Naive B cell (primary cell): ENCODE measurements around the gene KIF3B. TPM values are rescaled to one million over a fixed set of nuclear protein-coding genes. Genes with fewer than 3 reads are reported as not detected.

Source experiments
- ATAC-seq, 2 donors: fragments of 150-1000 bp; cut with Tn5 transposase; 2 replicates each; pipeline ENCODE4 v1.10.0; 2021; ENCODE audit warnings: low read depth in 2 of 2, mild to moderate bottlenecking in 2 of 2, moderate library complexity in 2 of 2
- DNase-seq: peaks from one replicate; pipeline ENCODE4 v3.0.0; 2022
- H3K27ac Mint-ChIP-seq, 6 donors: one replicate each; pipeline ENCODE4 v1.8.0; 2020 to 2022; ENCODE audit warnings: mild to moderate bottlenecking in 6 of 6, mixed read lengths in 6 of 6, moderate library complexity in 5 of 6, inconsistent platforms in 2 of 6
- H3K27me3 Mint-ChIP-seq, 3 donors: one replicate each; pipeline ENCODE4 v1.8.0; 2021 to 2022; ENCODE audit warnings: mixed read lengths in 3 of 3, mild to moderate bottlenecking in 1 of 3
- H3K36me3 Mint-ChIP-seq, 2 donors: one replicate each; pipeline ENCODE4 v1.8.0; 2020 to 2022; ENCODE audit warnings: mixed read lengths in 2 of 2, inconsistent platforms in 1 of 2, mild to moderate bottlenecking in 1 of 2
- H3K4me1 Mint-ChIP-seq, 3 donors: one replicate each; pipeline ENCODE4 v1.8.0; 2020 to 2022; ENCODE audit warnings: mixed read lengths in 3 of 3, inconsistent platforms in 1 of 3, mild to moderate bottlenecking in 1 of 3, moderate library complexity in 1 of 3
- H3K4me3 Mint-ChIP-seq, 8 donors: one replicate each; pipeline ENCODE4 v1.8.0; 2020 to 2022; ENCODE audit warnings: mild to moderate bottlenecking in 8 of 8, mixed read lengths in 8 of 8, moderate library complexity in 8 of 8, inconsistent platforms in 2 of 8
- H3K9me3 Mint-ChIP-seq, 7 donors: one replicate each; pipeline ENCODE4 v1.8.0; 2020 to 2022; ENCODE audit warnings: mixed read lengths in 7 of 7, mild to moderate bottlenecking in 5 of 7, inconsistent platforms in 2 of 7, moderate library complexity in 1 of 7
- polyA plus RNA-seq, 6 donors: library from polyadenylated mRNA; unstranded; fragments of 300-500 nt; fragmentation: Illumina TruSeq; gene quantifications; one replicate each; pipeline ENCODE4 v1.2.3, GENCODE V29; 2021; ENCODE audit warnings: low read depth in 6 of 6

The KIF3B gene
- polyA plus RNA-seq: 1 to 10 TPM; 1.0 to 9.7 (median 6.5) TPM

- DNase-seq: peak; percentile 88
- H3K4me1 Mint-ChIP-seq: peaks cover 35 to 58% (median 36%) of the 10 kb centered on the region in 3 donors
- peak within 1 kb of the TSS; percentile 79 to 99 (median 91) for H3K4me3 Mint-ChIP-seq
- peaks cover 0 to 7% (median 4%) of the 10 kb centered on the region in 3 donors for H3K27me3 Mint-ChIP-seq
- peak; percentile 85 to 86 for ATAC-seq
- H3K9me3 Mint-ChIP-seq: no peaks in the 10 kb centered on the region
- peaks cover 0 to 5% of the 10 kb centered on the region in 2 donors for H3K36me3 Mint-ChIP-seq
- H3K27ac Mint-ChIP-seq: peak within 1 kb of the TSS; percentile 86 to 98 (median 93)
Observed at GRCh38 chr20:32277361-32278198, at the start of gene KIF3B. Gene KIF3B (plus strand): TSS chr20:32277651. CDS start chr20:32309778, 32,127 bp downstream.

GRCh38 chr20:32227744-32228688 lies 49.4 kb upstream of the KIF3B start:
- peaks cover 20 to 24% of the 10 kb centered on the region in 2 donors for H3K36me3 Mint-ChIP-seq
- H3K9me3 Mint-ChIP-seq: no peaks in the 10 kb centered on the region
- peak overlapping the region in 2 of 6 donors; percentile 35 to 90 for H3K27ac Mint-ChIP-seq
- DNase-seq (no peak), ATAC-seq (no peak)
- H3K4me1 Mint-ChIP-seq: peaks cover 8 to 17% (median 15%) of the 10 kb centered on the region in 3 donors
- H3K4me3 Mint-ChIP-seq: no peak overlapping the region
- no peaks in the 10 kb centered on the region for H3K27me3 Mint-ChIP-seq

GRCh38 chr20:32229251-32229747 lies 48.2 kb upstream of the KIF3B start:
- DNase-seq (no peak), ATAC-seq (no peak)
- Mint-ChIP-seq H3K36me3 (peaks cover 24 to 27% of the 10 kb centered on the region in 2 donors), H3K9me3 (no peaks in the 10 kb centered on the region), H3K27me3 (no peaks in the 10 kb centered on the region), H3K4me1 (peaks cover 9 to 20% (median 17%) of the 10 kb centered on the region in 3 donors), H3K27ac (peak overlapping the region in 1 of 6 donors; percentile 25), H3K4me3 (peak overlapping the region in 1 of 8 donors; percentile 44)

- peaks cover 29 to 34% of the 10 kb centered on the region in 2 donors for H3K36me3 Mint-ChIP-seq
- peaks cover 11 to 20% (median 17%) of the 10 kb centered on the region in 3 donors for H3K4me1 Mint-ChIP-seq
Observed at GRCh38 chr20:32230707-32231106, 46.7 kb upstream of the KIF3B start.

GRCh38 chr20:32231245-32231644 lies 46.2 kb upstream of the KIF3B start:
- Mint-ChIP-seq H3K36me3 (peaks cover 29 to 37% of the 10 kb centered on the region in 2 donors), H3K4me1 (peaks cover 11 to 20% (median 17%) of the 10 kb centered on the region in 3 donors), H3K27ac (peak overlapping the region in 1 of 6 donors; percentile 72), H3K27me3 (no peaks in the 10 kb centered on the region), H3K9me3 (no peaks in the 10 kb centered on the region), H3K4me3 (no peak overlapping the region)
- DNase-seq (no peak), ATAC-seq (no peak)

More at GRCh38 chr20:32230707-32231106, 46.7 kb upstream of the KIF3B start:
- Mint-ChIP-seq H3K27ac (peak overlapping the region in 2 of 6 donors; percentile 72 to 87), H3K4me3 (no peak overlapping the region), H3K27me3 (no peaks in the 10 kb centered on the region), H3K9me3 (no peaks in the 10 kb centered on the region)
- ATAC-seq (no peak), DNase-seq (no peak)

- Mint-ChIP-seq H3K36me3 (peaks cover 29 to 37% of the 10 kb centered on the region in 2 donors), H3K4me1 (peaks cover 11 to 20% (median 17%) of the 10 kb centered on the region in 3 donors), H3K4me3 (no peak overlapping the region), H3K27ac (peak overlapping the region in 5 of 6 donors; percentile 23 to 75 (median 61)), H3K27me3 (no peaks in the 10 kb centered on the region), H3K9me3 (no peaks in the 10 kb centered on the region)
- DNase-seq: no peak
- peak in 1 of 2 donors; percentile 55 for ATAC-seq
Observed at GRCh38 chr20:32231847-32232246, 45.6 kb upstream of the KIF3B start.

- Mint-ChIP-seq H3K27ac (peak overlapping the region; percentile 22 to 72 (median 48)), H3K27me3 (no peaks in the 10 kb centered on the region), H3K9me3 (no peaks in the 10 kb centered on the region), H3K4me3 (no peak overlapping the region), H3K36me3 (peaks cover 29 to 37% of the 10 kb centered on the region in 2 donors), H3K4me1 (peaks cover 11 to 20% (median 17%) of the 10 kb centered on the region in 3 donors)
- ATAC-seq: no peak
- no peak for DNase-seq
Observed at GRCh38 chr20:32232326-32232886, 45.0 kb upstream of the KIF3B start.

GRCh38 chr20:32233286-32233685 lies 44.2 kb upstream of the KIF3B start:
- no peaks in the 10 kb centered on the region for H3K9me3 Mint-ChIP-seq
- peak overlapping the region in 1 of 6 donors; percentile 25 for H3K27ac Mint-ChIP-seq
- peaks cover 27 to 37% of the 10 kb centered on the region in 2 donors for H3K36me3 Mint-ChIP-seq
- ATAC-seq (no peak), DNase-seq (no peak)
- no peak overlapping the region for H3K4me3 Mint-ChIP-seq
- H3K27me3 Mint-ChIP-seq: no peaks in the 10 kb centered on the region
- peaks cover 11 to 20% (median 17%) of the 10 kb centered on the region in 3 donors for H3K4me1 Mint-ChIP-seq

GRCh38 chr20:32234135-32234808 lies 43.2 kb upstream of the KIF3B start:
- Mint-ChIP-seq H3K36me3 (peaks cover 17 to 37% of the 10 kb centered on the region in 2 donors), H3K9me3 (no peaks in the 10 kb centered on the region), H3K27me3 (no peaks in the 10 kb centered on the region), H3K27ac (no peak overlapping the region), H3K4me1 (peaks cover 11 to 20% (median 17%) of the 10 kb centered on the region in 3 donors), H3K4me3 (no peak overlapping the region)
- ATAC-seq (no peak), DNase-seq (no peak)

GRCh38 chr20:32235331-32236047 lies 42.0 kb upstream of the KIF3B start:
- Mint-ChIP-seq H3K4me1 (peaks cover 21 to 30% (median 28%) of the 10 kb centered on the region in 3 donors), H3K27me3 (no peaks in the 10 kb centered on the region), H3K9me3 (no peaks in the 10 kb centered on the region), H3K27ac (peak overlapping the region in 3 of 6 donors; percentile 6 to 47 (median 21)), H3K4me3 (peak overlapping the region in 1 of 8 donors; percentile 59), H3K36me3 (peaks cover 15 to 37% of the 10 kb centered on the region in 2 donors)
- DNase-seq: no peak
- ATAC-seq: no peak

GRCh38 chr20:32236048-32236533 lies 41.4 kb upstream of the KIF3B start:
- Mint-ChIP-seq H3K4me3 (no peak overlapping the region), H3K9me3 (no peaks in the 10 kb centered on the region), H3K36me3 (peaks cover 15 to 31% of the 10 kb centered on the region in 2 donors), H3K4me1 (peaks cover 22 to 30% (median 23%) of the 10 kb centered on the region in 3 donors), H3K27me3 (no peaks in the 10 kb centered on the region), H3K27ac (no peak overlapping the region)
- ATAC-seq: no peak
- DNase-seq: no peak
